Measurements from ENCODE around the gene HPCAL1. TPM values are rescaled to one million over a fixed set of nuclear protein-coding genes. Genes with fewer than 3 reads are reported as not detected.

HPCAL1 gene
- total RNA-seq, 1 donor from 2014 or later: 15.9 TPM

GRCh38 chr2:10277293-10278028, 25.2 kb upstream of the HPCAL1 start:
- ATAC-seq (ENCODE audit: low read depth) (no peak), DNase-seq (no peak)
- intact Hi-C loops (cut with micrococcal nuclease): no loop called here
- Mint-ChIP-seq H3K4me3 (no peak overlapping the region), H3K36me3 (ENCODE audit: low read depth) (no peaks in the 10 kb centered on the region), H3K4me1 (no peaks in the 10 kb centered on the region), H3K27ac (peak overlapping the region; percentile 14), H3K9me3 (no peaks in the 10 kb centered on the region), H3K27me3 (peaks cover 3% of the 10 kb centered on the region)
- ChIA-PET CTCF (no interaction called here), POLR2A (no interaction called here)
- TF ChIP-seq, protein P1, sequence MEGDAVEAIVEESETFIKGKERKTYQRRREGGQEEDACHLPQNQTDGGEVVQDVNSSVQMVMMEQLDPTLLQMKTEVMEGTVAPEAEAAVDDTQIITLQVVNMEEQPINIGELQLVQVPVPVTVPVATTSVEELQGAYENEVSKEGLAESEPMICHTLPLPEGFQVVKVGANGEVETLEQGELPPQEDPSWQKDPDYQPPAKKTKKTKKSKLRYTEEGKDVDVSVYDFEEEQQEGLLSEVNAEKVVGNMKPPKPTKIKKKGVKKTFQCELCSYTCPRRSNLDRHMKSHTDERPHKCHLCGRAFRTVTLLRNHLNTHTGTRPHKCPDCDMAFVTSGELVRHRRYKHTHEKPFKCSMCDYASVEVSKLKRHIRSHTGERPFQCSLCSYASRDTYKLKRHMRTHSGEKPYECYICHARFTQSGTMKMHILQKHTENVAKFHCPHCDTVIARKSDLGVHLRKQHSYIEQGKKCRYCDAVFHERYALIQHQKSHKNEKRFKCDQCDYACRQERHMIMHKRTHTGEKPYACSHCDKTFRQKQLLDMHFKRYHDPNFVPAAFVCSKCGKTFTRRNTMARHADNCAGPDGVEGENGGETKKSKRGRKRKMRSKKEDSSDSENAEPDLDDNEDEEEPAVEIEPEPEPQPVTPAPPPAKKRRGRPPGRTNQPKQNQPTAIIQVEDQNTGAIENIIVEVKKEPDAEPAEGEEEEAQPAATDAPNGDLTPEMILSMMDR (IDR thresholded peaks at IDR 0.05): no peak

DNA sequence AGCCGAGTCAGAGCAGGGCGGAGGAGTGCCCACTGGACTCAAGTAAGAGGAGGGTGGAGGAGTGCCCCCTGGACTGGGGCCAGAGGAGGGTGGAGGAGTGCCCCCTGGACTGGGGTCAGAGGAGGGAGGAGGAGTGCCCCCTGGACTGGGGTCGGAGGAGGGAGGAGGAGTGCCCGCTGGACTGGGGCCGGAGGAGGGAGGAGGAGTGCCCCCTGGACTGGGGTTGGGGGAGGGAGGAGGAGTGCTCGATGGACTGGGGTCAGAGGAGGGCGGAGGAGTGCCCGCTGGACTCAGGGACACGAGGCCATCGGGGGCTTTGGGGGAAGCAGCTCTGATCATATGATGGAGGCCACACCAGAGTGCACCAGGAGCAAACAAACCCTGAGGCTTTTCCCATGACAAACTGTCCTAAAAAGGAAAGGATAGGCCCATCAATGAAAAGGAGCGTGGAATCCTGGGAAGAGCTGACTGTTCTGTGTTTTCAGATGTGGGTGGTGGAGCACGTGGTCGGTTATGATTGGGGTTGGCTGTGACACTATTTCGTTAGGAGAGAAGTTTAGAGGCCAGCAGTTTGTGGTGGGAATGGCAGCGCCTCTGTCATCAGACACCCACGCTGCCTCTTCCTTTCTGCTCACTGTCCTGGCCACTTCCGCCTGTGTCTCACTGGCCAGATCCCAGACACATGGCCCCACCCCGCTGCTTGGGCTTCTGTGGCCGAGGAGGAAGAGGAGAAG, 24.5 kb upstream of the HPCAL1 start:
- ATAC-seq (ENCODE audit: low read depth) (no peak), DNase-seq (no peak)
- H3K27ac Mint-ChIP-seq: no peak overlapping the region
- ChIA-PET CTCF (no interaction called here), POLR2A (no interaction called here)
- peaks cover 3% of the 10 kb centered on the region for H3K27me3 Mint-ChIP-seq
- TF ChIP-seq, protein P1 (IDR thresholded peaks at IDR 0.05): no peak
- no peaks in the 10 kb centered on the region for H3K36me3 Mint-ChIP-seq (ENCODE audit: low read depth)
- intact Hi-C loops (cut with micrococcal nuclease): no loop called here
- no peaks in the 10 kb centered on the region for H3K4me1 Mint-ChIP-seq
- H3K4me3 Mint-ChIP-seq: no peak overlapping the region
- no peaks in the 10 kb centered on the region for H3K9me3 Mint-ChIP-seq

GRCh38 chr2:10278763-10279471, 23.8 kb upstream of the HPCAL1 start:
- no peaks in the 10 kb centered on the region for H3K36me3 Mint-ChIP-seq (ENCODE audit: low read depth)
- no peak for ATAC-seq (ENCODE audit: low read depth)
- TF ChIP-seq, protein P1 (IDR thresholded peaks at IDR 0.05): no peak
- ChIA-PET POLR2A (no interaction called here), CTCF (no interaction called here)
- H3K4me3 Mint-ChIP-seq: no peak overlapping the region
- DNase-seq: no peak
- no peak overlapping the region for H3K27ac Mint-ChIP-seq
- no peaks in the 10 kb centered on the region for H3K9me3 Mint-ChIP-seq
- H3K4me1 Mint-ChIP-seq: no peaks in the 10 kb centered on the region
- H3K27me3 Mint-ChIP-seq: peaks cover 3% of the 10 kb centered on the region
- intact Hi-C loops (cut with micrococcal nuclease): no loop called here

DNA sequence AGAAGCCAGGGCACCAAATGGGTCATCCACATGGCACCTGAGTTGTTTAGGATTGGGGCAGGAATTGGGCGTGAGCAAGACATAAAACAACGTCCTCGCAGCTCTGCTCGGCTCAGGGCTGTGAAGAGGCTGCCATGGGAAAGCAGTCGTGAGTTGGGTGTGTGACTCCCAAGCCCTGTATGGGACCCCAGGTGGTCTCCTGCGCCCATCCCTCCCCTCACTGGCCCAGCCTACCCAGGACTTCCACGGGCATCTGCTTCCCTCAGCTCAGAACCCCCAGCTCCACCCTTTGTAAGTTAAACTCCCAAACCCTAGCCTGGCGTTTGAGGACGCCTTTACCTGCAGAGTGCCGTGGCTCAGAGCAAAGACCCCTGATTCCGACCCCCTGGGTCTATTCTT, 23.2 kb upstream of the HPCAL1 start:
- Mint-ChIP-seq H3K4me3 (no peak overlapping the region), H3K9me3 (no peaks in the 10 kb centered on the region), H3K4me1 (no peaks in the 10 kb centered on the region), H3K27me3 (peaks cover 3% of the 10 kb centered on the region), H3K36me3 (ENCODE audit: low read depth) (no peaks in the 10 kb centered on the region), H3K27ac (no peak overlapping the region)
- POLR2A ChIA-PET: no interaction called here
- no peak for DNase-seq
- CTCF ChIA-PET: no interaction called here
- no peak for ATAC-seq (ENCODE audit: low read depth)
- TF ChIP-seq, protein P1 (IDR thresholded peaks at IDR 0.05): no peak
- intact Hi-C loops (cut with micrococcal nuclease): no loop called here

DNA sequence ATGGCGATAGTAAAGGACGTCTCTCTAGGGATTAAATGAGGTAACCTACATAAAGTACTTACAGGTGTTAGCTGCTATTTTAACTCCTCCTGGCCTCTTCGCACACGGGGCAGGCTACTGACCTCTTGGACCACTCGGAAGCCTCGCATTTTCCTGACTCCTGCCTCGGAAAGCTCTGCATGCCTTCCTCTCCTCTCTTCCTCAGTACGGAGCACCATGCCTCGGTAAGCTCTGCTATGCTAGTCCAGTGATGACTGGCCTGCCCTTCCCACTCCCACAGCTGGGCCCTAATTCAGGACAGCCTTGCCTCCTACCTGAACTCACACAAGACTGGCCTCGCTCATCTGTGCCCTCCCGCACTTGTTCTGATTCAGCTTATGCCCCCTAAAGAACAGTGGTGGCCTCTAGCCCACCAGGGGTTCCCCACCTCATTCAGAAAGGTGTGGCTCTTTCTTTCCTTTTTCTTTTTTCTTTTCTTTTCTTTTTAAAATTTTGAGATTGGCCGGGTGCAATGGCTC, 22.7 kb upstream of the HPCAL1 start:
- TF ChIP-seq, protein P1 (IDR thresholded peaks at IDR 0.05): no peak
- H3K36me3 Mint-ChIP-seq (ENCODE audit: low read depth): no peaks in the 10 kb centered on the region
- no peak overlapping the region for H3K4me3 Mint-ChIP-seq
- peaks cover 3% of the 10 kb centered on the region for H3K27me3 Mint-ChIP-seq
- DNase-seq (no peak), ATAC-seq (ENCODE audit: low read depth) (no peak)
- ChIA-PET POLR2A (no interaction called here), CTCF (no interaction called here)
- H3K9me3 Mint-ChIP-seq: no peaks in the 10 kb centered on the region
- H3K4me1 Mint-ChIP-seq: peaks cover 1% of the 10 kb centered on the region
- intact Hi-C loops (cut with micrococcal nuclease): no loop called here
- no peak overlapping the region for H3K27ac Mint-ChIP-seq

Measured in activated B cell treated with CpG ODN at 0.5 μM for 24 hours (primary cell).